Type B pancreatic cell (in vitro differentiated cells): ENCODE results near the gene KCNC1. TPM values are rescaled to one million over a fixed set of nuclear protein-coding genes. Genes with fewer than 3 reads are reported as not detected.

Experiments
- DNase-seq: peaks from one replicate; pipeline ENCODE4 v3.0.0; 2021; ENCODE audit warnings: mixed read lengths; ENCODE audit not compliant: unreplicated experiment; ENCODE audit errors: extremely low spot score
- H3K27ac Mint-ChIP-seq: 2 replicates; pipeline ENCODE4 v1.8.0; 2021; ENCODE audit warnings: mild to moderate bottlenecking, mixed read lengths
- H3K27me3 Mint-ChIP-seq: 2 replicates; pipeline ENCODE4 v1.8.0; 2021; ENCODE audit warnings: mixed read lengths
- H3K36me3 Mint-ChIP-seq: 2 replicates; pipeline ENCODE4 v1.8.0; 2021; ENCODE audit warnings: mixed read lengths
- H3K4me1 Mint-ChIP-seq: one replicate; pipeline ENCODE4 v1.8.0; 2021; ENCODE audit warnings: mixed read lengths; ENCODE audit not compliant: unreplicated experiment
- H3K4me3 Mint-ChIP-seq: 2 replicates; pipeline ENCODE4 v1.8.0; 2021; ENCODE audit warnings: mild to moderate bottlenecking, mixed read lengths
- H3K9me3 Mint-ChIP-seq: 2 replicates; pipeline ENCODE4 v1.8.0; 2021; ENCODE audit warnings: mixed read lengths
- CTCF ChIP-seq: fragments of 200-600 bp; sonication (generic); conservative IDR thresholded peaks from 2 replicates; pipeline ENCODE4 v1.5.0; 2021; ENCODE audit warnings: antibody characterized with exemption, mild to moderate bottlenecking
- total RNA-seq: library from RNA; stranded (reverse); gene quantifications from 2 replicates; pipeline ENCODE4 v1.2.1, GENCODE V29; 2021; ENCODE audit warnings: low replicate concordance

Gene KCNC1
- total RNA-seq, 1 donor from 2014 or later: 2.8 TPM

- H3K4me3 Mint-ChIP-seq: no peak overlapping the region
- no peak for DNase-seq
- no peak overlapping the region for H3K27ac Mint-ChIP-seq
- no peaks in the 10 kb centered on the region for H3K36me3 Mint-ChIP-seq
- no peak for TF ChIP-seq CTCF
- peaks cover 10% of the 10 kb centered on the region for H3K27me3 Mint-ChIP-seq
- H3K4me1 Mint-ChIP-seq: peaks cover 29% of the 10 kb centered on the region
- no peaks in the 10 kb centered on the region for H3K9me3 Mint-ChIP-seq
Observed at GRCh38 chr11:17765356-17766072, 30.9 kb downstream of the KCNC1 start.

GRCh38 chr11:17766073-17766359 lies 31.4 kb downstream of the KCNC1 start:
- H3K27me3 Mint-ChIP-seq: peaks cover 11% of the 10 kb centered on the region
- no peak for TF ChIP-seq CTCF
- H3K9me3 Mint-ChIP-seq: no peaks in the 10 kb centered on the region
- no peak for DNase-seq
- peaks cover 29% of the 10 kb centered on the region for H3K4me1 Mint-ChIP-seq
- H3K36me3 Mint-ChIP-seq: no peaks in the 10 kb centered on the region
- no peak overlapping the region for H3K4me3 Mint-ChIP-seq
- no peak overlapping the region for H3K27ac Mint-ChIP-seq

- peaks cover 29% of the 10 kb centered on the region for H3K4me1 Mint-ChIP-seq
- no peak overlapping the region for H3K4me3 Mint-ChIP-seq
- H3K9me3 Mint-ChIP-seq: no peaks in the 10 kb centered on the region
- no peak for DNase-seq
- H3K36me3 Mint-ChIP-seq: no peaks in the 10 kb centered on the region
- no peak overlapping the region for H3K27ac Mint-ChIP-seq
- TF ChIP-seq CTCF: peak; percentile 33
- peaks cover 11% of the 10 kb centered on the region for H3K27me3 Mint-ChIP-seq
Observed at GRCh38 chr11:17766590-17766989, 32.0 kb downstream of the KCNC1 start.

- TF ChIP-seq CTCF: no peak
- no peak overlapping the region for H3K27ac Mint-ChIP-seq
- no peaks in the 10 kb centered on the region for H3K36me3 Mint-ChIP-seq
- H3K27me3 Mint-ChIP-seq: peaks cover 8% of the 10 kb centered on the region
- H3K4me3 Mint-ChIP-seq: no peak overlapping the region
- no peaks in the 10 kb centered on the region for H3K9me3 Mint-ChIP-seq
- DNase-seq: no peak
- peaks cover 29% of the 10 kb centered on the region for H3K4me1 Mint-ChIP-seq
Observed at GRCh38 chr11:17767301-17767885, 32.8 kb downstream of the KCNC1 start.

GRCh38 chr11:17767914-17768313 lies 33.3 kb downstream of the KCNC1 start:
- DNase-seq: no peak
- H3K27me3 Mint-ChIP-seq: peaks cover 6% of the 10 kb centered on the region
- H3K27ac Mint-ChIP-seq: no peak overlapping the region
- no peaks in the 10 kb centered on the region for H3K36me3 Mint-ChIP-seq
- no peak overlapping the region for H3K4me3 Mint-ChIP-seq
- peaks cover 29% of the 10 kb centered on the region for H3K4me1 Mint-ChIP-seq
- no peak for TF ChIP-seq CTCF
- no peaks in the 10 kb centered on the region for H3K9me3 Mint-ChIP-seq
